AG10803 (cell line): ENCODE measurements around the gene PRDM5.

ENCODE experiments used
- DNase-seq: peaks from one replicate; pipeline ENCODE4 v3.0.0; 2010; ENCODE audit warnings: low read depth
- H3K4me3 ChIP-seq: 2 replicates; pipeline ENCODE4 v1.5.1; 2011; ENCODE audit warnings: mild to moderate bottlenecking, low read length, control low read depth
- TF ChIP-seq, protein P1 (sequence below): conservative IDR thresholded peaks from 2 replicates; pipeline ENCODE4 v1.5.1; 2011; ENCODE audit warnings: mild to moderate bottlenecking, low read length, control low read depth, inconsistent platforms

The PRDM5 gene

DNA sequence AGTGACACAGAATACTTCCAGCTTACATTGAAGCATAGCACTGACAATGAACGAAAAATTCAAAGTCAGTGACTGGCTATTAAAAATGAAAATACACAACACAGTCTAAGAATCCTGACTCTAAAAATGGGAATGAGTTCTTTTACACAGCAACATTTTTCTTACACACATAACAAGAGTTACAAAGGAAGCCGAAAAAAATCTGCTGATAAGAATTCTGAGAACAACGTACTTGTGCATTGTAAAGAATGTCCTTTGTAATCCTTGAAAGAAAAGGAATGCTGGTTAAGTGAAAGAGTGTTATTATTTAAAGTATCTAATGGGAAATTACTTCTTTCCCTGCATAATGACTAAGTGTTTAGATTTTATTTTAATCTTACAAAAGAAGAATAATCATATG lies 199.4 kb downstream of the PRDM5 start:
- TF ChIP-seq, protein P1, sequence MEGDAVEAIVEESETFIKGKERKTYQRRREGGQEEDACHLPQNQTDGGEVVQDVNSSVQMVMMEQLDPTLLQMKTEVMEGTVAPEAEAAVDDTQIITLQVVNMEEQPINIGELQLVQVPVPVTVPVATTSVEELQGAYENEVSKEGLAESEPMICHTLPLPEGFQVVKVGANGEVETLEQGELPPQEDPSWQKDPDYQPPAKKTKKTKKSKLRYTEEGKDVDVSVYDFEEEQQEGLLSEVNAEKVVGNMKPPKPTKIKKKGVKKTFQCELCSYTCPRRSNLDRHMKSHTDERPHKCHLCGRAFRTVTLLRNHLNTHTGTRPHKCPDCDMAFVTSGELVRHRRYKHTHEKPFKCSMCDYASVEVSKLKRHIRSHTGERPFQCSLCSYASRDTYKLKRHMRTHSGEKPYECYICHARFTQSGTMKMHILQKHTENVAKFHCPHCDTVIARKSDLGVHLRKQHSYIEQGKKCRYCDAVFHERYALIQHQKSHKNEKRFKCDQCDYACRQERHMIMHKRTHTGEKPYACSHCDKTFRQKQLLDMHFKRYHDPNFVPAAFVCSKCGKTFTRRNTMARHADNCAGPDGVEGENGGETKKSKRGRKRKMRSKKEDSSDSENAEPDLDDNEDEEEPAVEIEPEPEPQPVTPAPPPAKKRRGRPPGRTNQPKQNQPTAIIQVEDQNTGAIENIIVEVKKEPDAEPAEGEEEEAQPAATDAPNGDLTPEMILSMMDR = no peak
- no peak for DNase-seq
- no peak overlapping the region for H3K4me3 ChIP-seq

DNA sequence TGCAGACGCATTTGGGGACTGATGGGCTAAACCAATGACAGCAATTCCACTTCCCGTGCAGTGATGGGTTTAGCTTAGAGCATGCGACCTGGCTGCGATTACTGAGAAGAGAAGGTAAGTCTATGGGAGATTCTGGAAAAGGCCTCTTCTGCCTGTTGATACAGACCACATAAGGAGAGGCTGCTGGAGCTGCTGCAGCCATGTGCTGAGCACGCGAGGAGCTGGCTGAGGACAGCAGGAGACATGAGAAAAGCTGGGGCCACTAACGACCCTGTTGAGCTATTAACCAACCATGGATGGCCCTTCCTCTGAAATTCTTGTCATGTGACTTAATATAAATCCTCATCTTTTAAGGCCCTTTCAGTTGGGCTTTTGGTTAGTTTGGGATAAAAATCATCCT lies 199.9 kb downstream of the PRDM5 start:
- TF ChIP-seq, protein P1 = no peak
- DNase-seq = no peak
- H3K4me3 ChIP-seq = no peak overlapping the region

DNA sequence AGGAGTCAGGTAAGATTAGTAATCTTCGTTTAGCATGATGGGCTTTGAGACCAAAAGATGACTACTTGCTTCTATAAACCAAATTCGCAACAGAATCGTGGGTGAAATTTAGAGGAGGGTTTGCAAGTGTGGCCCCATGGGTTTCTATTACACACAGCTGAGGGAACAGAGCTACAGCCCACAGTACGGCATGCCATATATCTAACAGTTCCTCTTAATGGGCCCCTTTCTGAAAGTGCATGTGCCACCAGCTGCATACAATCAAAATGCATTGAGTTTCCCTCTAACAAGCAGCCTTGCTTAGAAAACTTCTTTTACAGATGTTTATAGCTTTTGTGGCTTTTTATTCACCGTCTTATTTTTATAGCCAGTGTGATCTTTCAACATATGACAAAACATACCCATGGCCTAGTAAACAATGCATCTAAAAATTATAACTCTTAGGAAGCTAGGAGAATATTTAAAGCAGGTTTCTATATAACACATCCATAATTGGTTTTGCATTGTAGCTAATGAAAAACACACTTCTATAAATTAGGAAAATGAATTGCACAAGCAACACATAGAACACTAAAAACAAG lies 202.1 kb downstream of the PRDM5 start:
- no peak for DNase-seq
- TF ChIP-seq, protein P1 = no peak
- H3K4me3 ChIP-seq = no peak overlapping the region

DNA sequence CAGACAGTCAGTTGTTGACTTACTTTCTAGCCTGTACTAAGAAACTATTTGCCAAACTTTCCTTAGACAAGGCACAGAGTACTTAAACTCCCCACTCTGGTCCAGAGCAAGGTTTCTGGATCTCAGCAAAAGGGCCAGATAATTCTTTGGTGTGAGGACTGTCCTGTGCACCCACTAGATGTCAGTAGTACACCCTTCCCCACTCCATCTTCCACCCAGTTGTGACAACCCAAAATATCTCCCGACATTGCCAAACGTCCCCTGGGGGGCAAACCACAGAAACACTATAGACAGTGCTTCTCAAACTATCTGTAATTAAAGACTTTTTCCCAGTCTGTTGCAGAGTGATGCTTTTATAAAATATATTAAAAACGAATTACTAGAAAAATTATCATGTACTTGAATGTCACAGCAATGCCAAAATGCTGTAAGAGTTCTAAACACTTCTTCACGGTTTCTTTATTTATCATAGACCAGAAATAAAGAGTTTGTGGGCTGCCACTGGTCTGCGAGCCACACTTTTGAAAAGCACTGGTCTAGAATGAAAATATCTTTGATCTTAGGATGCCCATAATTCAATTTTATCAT lies 203.5 kb downstream of the PRDM5 start:
- H3K4me3 ChIP-seq = no peak overlapping the region

DNA sequence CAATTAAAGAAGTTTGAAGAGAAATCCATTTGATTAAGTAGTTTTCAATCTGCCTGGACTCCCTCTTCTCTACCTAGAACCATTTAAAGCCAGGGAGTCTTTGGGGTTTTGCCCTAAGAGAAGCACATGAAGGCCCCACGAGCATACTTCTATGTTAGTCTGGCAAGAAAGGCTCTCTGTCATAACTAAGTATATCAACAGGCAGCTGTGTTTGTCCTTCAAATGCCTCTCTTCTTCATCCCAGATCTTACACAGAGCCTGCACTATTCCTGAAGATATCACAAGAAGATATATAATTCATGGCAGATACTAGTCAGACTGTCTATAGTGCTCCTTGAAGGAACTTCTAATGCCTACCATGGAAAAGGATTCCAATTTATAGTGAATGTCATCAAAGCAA lies 206.2 kb downstream of the PRDM5 start:
- no peak for DNase-seq
- no peak overlapping the region for H3K4me3 ChIP-seq
- TF ChIP-seq, protein P1 = no peak

More for the DNA sequence above, 203.5 kb downstream of the PRDM5 start:
- peak; percentile 67 for DNase-seq
- TF ChIP-seq, protein P1 = peak; percentile 94

DNA sequence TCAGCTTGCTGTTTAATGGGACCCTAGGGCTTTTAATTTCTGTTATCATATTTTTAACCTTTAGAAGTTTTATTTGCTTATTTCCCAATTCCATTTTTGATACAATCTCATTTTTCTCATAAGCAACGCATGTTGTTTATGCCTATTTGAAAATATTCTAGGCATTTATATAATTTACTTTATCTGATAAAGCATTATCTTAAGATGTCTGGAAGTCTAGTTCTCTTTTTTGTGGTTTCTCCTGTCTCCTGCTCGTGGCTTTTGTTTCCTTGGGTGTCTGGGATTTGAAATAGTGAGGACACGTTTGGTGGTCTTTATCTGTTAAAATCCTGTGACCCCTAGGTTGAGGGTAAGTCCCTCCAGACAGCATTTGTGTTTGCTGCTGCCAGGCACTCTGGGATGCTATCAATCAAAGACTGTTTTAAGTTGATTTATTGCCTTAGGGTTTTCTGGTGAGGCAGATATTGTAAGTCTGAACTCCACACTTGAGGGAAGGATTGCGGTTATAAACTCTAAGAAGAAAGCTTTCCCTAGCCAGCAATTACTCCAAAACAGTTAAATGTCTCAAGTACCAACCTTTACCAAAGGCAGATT lies 208.0 kb downstream of the PRDM5 start:
- no peak overlapping the region for H3K4me3 ChIP-seq
- no peak for DNase-seq
- TF ChIP-seq, protein P1 = no peak

DNA sequence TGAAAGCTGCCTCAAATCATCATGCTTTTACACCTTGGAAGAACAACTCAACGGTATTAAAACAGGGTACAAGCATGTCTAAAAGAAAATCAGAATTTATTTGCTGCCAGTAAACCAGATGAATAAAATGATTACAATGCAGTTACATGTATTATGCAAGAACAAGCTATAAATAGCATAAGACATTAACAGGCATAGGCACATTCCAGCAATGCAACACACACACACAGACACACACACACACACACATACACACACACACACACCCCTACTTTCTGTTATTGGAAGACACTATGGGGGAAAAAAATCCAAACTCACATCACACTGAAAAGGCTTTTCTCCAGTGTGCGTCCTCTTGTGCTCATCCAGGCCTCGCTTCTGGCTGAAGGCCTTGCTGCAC lies 212.5 kb downstream of the PRDM5 start:
- no peak overlapping the region for H3K4me3 ChIP-seq
- peak; percentile 85 for DNase-seq
- TF ChIP-seq, protein P1 = no peak
